ENCODE results near the gene CYFIP1. TPM values are rescaled to one million over a fixed set of nuclear protein-coding genes. Genes with fewer than 3 reads are reported as not detected.

CYFIP1 gene
- total RNA-seq, 1 experiment from 2014 or later, result 143 TPM

GRCh38 chr15:22846073-22846472 lies 134.1 kb downstream of the CYFIP1 start:
- BruUV-seq (replicated peaks), result no TSS peak

More at GRCh38 chr15:22846073-22846472, 134.1 kb downstream of the CYFIP1 start:
- Histone ChIP-seq H3K27me3 (ENCODE audit: insufficient read depth, low read length) (no peaks in the 10 kb centered on the region), H3K9me2 (ENCODE audit: insufficient read depth) (no peaks in the 10 kb centered on the region), H3K9me3 (ENCODE audit: control insufficient read depth in 1 of 2, insufficient read depth in 1 of 2, low read depth in 1 of 2, low read length in 2 of 2) (no peaks in the 10 kb centered on the region), H3K4me3 (replicated peaks in 1 of 2; ENCODE audit: low read depth in 1 of 2, low read length in 2 of 2) (no peak overlapping the region), H4K20me1 (ENCODE audit: insufficient read depth) (peaks cover 4% of the 10 kb centered on the region; the same call in 1 of the 2 replicates), H3K4me2 (ENCODE audit: low read length) (no peak overlapping the region), H3K79me2 (ENCODE audit: insufficient read depth, low read length) (peaks cover 99% of the 10 kb centered on the region), H2AFZ (ENCODE audit: low read depth, low read length, poor library complexity, severe bottlenecking) (no peak overlapping the region), H3K4me1 (ENCODE audit: control insufficient read depth in 1 of 2, insufficient read depth in 2 of 2, low read length in 2 of 2) (no peaks in the 10 kb centered on the region; a peak in 1 of 4 replicates), H3K9ac (ENCODE audit: low read length) (no peak overlapping the region), H3K36me3 (ENCODE audit: control insufficient read depth in 1 of 2, insufficient read depth in 2 of 2, low read length in 2 of 2) (peaks cover 8 to 16% of the 10 kb centered on the region in 2 experiments; a peak in 3 of 4 replicates), H3K27ac (ENCODE audit: low read depth, low read length) (no peak overlapping the region)
- POLR2A ChIA-PET, result no interaction called here
- no peak for ATAC-seq
- CTCF ChIA-PET, result no interaction called here
- intact Hi-C loops (cut with micrococcal nuclease), result no loop called here
- DNase-seq (ENCODE audit: low read depth, low spot score), result no peak
- TF ChIP-seq YY1 (IDR thresholded peaks at IDR 0.05; ENCODE audit: extremely low read depth, insufficient replicate concordance, low read depth, low read length) (no peak), ATF3 (IDR thresholded peaks at IDR 0.05) (no peak), SIN3A (IDR thresholded peaks at IDR 0.05; ENCODE audit: low read depth) (no peak), EZH2 (IDR thresholded peaks at IDR 0.05) (no peak), JUND (IDR thresholded peaks at IDR 0.05) (no peak)
- TF ChIP-seq, protein P1, sequence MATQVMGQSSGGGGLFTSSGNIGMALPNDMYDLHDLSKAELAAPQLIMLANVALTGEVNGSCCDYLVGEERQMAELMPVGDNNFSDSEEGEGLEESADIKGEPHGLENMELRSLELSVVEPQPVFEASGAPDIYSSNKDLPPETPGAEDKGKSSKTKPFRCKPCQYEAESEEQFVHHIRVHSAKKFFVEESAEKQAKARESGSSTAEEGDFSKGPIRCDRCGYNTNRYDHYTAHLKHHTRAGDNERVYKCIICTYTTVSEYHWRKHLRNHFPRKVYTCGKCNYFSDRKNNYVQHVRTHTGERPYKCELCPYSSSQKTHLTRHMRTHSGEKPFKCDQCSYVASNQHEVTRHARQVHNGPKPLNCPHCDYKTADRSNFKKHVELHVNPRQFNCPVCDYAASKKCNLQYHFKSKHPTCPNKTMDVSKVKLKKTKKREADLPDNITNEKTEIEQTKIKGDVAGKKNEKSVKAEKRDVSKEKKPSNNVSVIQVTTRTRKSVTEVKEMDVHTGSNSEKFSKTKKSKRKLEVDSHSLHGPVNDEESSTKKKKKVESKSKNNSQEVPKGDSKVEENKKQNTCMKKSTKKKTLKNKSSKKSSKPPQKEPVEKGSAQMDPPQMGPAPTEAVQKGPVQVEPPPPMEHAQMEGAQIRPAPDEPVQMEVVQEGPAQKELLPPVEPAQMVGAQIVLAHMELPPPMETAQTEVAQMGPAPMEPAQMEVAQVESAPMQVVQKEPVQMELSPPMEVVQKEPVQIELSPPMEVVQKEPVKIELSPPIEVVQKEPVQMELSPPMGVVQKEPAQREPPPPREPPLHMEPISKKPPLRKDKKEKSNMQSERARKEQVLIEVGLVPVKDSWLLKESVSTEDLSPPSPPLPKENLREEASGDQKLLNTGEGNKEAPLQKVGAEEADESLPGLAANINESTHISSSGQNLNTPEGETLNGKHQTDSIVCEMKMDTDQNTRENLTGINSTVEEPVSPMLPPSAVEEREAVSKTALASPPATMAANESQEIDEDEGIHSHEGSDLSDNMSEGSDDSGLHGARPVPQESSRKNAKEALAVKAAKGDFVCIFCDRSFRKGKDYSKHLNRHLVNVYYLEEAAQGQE (IDR thresholded peaks at IDR 0.05; ENCODE audit: low read depth), result no peak
- RAD21 ChIA-PET (ENCODE audit: low non-redundant PET in 1 of 2, low total read pairs in 2 of 2, uncharacterized antibody in 2 of 2, unreplicated experiment in 2 of 2), result no interaction called here

All from HCT116 (cell line).